HUES6 (cell line): ENCODE measurements around the gene CCHCR1.

Experiments used
- H3K27ac ChIP-seq: 2 replicates; pipeline ENCODE4 v1.7.0; 2013; ENCODE audit warnings: low read depth, mild to moderate bottlenecking, low read length, inconsistent platforms
- H3K27me3 ChIP-seq: 2 replicates; pipeline ENCODE4 v1.6.1; 2013; ENCODE audit warnings: low read length; ENCODE audit not compliant: control insufficient read depth, insufficient read depth
- H3K36me3 ChIP-seq: 2 replicates; pipeline ENCODE4 v1.6.1; 2013; ENCODE audit warnings: low read length; ENCODE audit not compliant: control insufficient read depth, insufficient read depth
- H3K4me1 ChIP-seq: 2 replicates; pipeline ENCODE4 v1.6.1; 2013; ENCODE audit warnings: low read length; ENCODE audit not compliant: control insufficient read depth, insufficient read depth
- H3K4me3 ChIP-seq: 2 replicates; pipeline ENCODE4 v1.5.1; 2013; ENCODE audit warnings: low read depth, low read length
- H3K9ac ChIP-seq: one replicate; pipeline ENCODE4 v1.6.1; 2013; ENCODE audit warnings: mild to moderate bottlenecking, low read length
- H3K9me3 ChIP-seq: 2 replicates; pipeline ENCODE4 v1.6.1; 2013; ENCODE audit warnings: low read depth, low read length; ENCODE audit not compliant: control insufficient read depth, insufficient read depth

CCHCR1 gene

GRCh38 chr6:31092769-31093505 is 64.7 kb downstream of the CCHCR1 start:
- no peak overlapping the region for H3K4me3 ChIP-seq
- peaks cover 9% of the 10 kb centered on the region; the same call in 1 of the 2 replicates for H3K4me1 ChIP-seq
- H3K27me3 ChIP-seq, result no peaks in the 10 kb centered on the region
- no peaks in the 10 kb centered on the region for H3K36me3 ChIP-seq
- no peaks in the 10 kb centered on the region for H3K9me3 ChIP-seq
- H3K27ac ChIP-seq, result no peak overlapping the region
- H3K9ac ChIP-seq, result no peak overlapping the region
